ENCODE results near the gene TOM1L1.
"Not testable (repeated sequence)": the region's sequence is repeated elsewhere in the genome, so short reads cannot be mapped to it uniquely, and the experiment has no call there.

Gene TOM1L1, protein sequence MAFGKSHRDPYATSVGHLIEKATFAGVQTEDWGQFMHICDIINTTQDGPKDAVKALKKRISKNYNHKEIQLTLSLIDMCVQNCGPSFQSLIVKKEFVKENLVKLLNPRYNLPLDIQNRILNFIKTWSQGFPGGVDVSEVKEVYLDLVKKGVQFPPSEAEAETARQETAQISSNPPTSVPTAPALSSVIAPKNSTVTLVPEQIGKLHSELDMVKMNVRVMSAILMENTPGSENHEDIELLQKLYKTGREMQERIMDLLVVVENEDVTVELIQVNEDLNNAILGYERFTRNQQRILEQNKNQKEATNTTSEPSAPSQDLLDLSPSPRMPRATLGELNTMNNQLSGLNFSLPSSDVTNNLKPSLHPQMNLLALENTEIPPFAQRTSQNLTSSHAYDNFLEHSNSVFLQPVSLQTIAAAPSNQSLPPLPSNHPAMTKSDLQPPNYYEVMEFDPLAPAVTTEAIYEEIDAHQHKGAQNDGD

DNA sequence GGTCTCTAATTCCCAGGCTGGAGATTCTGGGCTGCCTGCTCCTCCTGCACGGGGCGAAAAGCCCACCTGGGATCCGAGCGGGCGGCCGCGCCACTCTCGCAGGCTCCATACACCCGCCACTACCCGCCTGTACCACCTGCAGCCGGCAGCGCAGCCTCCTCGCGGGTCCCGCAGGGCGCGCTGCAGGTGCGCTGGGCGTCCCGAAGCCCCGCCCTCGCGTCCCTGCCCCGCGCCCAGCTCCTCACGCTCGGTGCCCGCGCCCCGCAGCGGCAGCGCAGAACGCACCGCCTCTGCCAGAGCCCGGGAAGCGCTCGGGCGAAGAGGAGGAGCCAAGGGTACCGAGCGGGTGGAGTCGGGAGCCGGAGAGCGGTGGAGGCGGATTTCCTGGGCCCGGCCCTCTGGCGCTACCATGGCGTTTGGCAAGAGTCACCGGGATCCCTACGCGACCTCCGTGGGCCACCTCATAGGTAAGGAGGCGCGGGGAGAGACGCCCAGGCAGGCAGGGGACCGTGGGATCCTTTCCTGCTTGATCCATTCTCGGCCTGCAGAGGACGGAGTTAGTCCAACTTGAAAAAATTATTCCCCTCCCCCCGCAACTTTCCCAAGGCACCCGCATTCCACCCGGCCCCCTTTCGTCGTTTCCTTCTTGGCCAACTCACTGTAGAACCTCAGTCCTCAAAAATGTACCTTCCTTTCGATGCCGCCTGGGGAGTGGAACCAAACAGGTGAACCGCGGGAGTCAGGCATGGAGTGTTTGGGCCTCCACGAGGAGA, at the start of gene TOM1L1:
TOM1L1 (plus strand) TSS at position 396 of the 773 bp plus-strand sequence; CDS start at position 410, 14 bp downstream.
- DNase-seq = no peak

DNA sequence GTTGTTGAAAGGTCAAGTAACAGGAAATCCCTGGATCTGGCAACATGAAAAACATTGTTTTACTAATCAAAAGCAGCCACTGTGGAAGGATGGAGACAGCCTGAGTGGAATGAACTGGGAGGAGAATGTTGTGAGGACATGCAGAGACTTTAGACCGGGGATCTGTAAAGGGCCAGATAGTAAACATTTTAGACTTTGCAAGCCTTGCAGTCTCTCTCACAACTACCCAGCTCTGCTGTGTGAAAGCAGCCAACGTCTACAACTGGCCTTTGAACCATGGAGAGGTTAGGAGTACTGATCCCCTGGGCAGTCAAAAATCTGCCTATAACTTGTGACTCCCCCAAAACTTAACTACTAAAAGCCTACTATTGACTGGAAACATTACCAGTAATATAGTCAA, 41.5 kb upstream of the TOM1L1 start:
- DNase-seq = no peak

DNA sequence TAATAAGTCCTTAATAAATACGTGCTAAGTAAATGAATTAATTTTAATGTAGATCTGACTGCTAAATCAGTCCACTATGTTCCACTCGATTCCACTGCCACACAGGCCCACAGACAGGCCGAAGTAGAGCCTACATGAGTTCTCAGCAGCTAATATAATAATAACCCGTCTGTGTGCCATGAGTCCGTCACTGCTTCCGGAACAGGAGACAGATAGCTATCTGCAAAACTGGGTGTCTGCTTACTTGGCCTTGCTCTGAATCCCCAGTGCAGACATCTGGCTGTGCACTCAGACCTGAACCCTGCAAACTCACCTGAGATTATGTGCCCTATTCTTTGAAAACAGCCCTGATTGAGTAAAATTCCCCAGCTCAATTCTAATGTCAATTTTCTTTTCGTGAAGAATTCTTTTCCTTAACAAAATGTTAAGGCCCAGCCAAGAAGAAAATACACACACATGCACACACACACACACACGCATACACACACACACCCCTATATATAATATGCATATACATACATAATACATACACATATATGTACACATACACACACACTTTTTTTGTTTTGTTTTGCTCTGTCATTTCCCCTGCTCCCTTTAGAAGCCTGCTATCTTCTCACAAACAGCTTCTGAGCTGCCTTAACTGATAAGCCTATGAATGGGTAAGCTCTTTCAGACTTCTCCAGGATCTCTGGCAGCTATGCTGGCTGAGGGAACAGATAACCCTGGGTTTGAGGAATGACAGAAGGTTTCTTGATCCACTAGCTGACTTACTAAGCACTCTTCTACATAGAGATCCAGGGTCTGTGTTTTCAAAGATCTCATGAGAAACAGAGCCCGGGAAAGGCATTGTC, 39.8 kb upstream of the TOM1L1 start:
- DNase-seq = no peak

GRCh38 chr17:54861471-54861983, 39.1 kb upstream of the TOM1L1 start:
- no peak for DNase-seq

- no peak for DNase-seq
Measured at GRCh38 chr17:54863176-54863575, 37.5 kb upstream of the TOM1L1 start.

DNA sequence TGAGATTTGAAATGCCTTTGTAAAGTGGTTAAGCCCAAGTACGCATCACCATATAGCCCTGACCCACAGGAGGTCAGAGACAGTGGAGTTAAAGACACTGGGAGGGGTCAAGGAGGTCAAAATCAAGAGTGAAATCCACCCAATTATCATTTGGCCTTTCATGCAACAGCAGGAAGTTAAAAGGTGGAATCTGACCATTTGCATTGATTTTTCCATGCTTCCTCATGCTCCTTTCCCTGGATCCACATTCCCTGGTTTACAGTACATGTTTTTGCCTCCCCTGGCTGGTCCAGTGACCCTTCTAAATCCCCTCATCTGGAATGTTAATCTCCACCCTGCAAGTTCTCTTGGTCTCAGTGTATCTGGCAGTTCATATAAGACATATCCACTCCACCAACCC, 36.6 kb upstream of the TOM1L1 start:
- no peak for DNase-seq

- no peak for DNase-seq
Measured at GRCh38 chr17:54864636-54865356, 35.9 kb upstream of the TOM1L1 start.

GRCh38 chr17:54867634-54868033, 33.0 kb upstream of the TOM1L1 start:
- no peak for DNase-seq

DNA sequence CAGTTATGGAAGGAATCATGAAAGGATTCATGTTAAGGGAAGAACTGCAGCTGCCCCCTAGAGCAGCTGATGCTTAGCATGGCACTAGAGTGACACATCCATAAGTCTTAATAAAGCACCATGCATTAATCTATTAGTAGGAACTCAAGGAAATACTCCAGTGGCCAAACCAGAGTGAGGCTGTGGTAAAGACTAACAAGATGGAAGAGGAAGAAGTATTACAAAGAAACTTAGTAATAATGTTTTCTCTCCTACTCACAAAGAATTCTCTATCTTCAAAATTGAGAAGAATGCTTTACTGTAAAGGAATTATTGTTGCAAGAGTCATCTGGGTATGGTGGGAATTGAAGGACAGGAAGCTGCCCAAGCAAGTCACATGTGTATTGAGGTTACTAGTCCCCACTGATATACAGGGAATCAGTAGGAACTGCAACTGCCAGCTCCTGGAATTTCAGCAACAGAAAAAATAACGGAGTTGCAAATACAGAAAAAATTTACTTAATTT, 29.9 kb upstream of the TOM1L1 start:
- no peak for DNase-seq

- not testable (repeated sequence) for DNase-seq
Measured at GRCh38 chr17:54875906-54876305, 24.7 kb upstream of the TOM1L1 start.

DNA sequence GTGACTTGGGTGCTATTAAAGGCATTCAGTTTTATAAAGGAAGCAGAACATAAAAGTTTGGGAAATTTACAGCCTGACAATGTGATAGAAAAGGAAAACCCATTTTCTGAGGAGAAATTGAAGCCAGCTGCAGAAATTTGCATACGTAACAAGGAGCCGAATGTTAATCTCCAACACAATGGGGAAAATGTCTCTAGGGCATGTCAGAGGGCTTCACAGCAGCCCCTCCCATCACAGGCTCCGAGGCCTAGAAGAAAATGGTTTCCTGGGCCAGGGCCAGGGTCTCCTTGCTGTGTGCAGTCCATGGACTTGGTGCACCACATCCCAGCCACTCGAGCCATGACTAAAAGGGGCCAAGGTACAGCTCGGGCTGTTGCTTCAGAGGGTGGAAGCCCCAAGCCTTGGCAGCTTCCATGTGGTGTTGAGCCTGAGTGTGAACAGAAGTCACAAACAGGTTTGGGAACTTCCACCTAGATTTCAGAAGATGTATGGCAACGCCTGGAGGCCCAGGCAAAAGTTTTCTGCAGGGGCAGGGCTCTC, 23.9 kb upstream of the TOM1L1 start:
- DNase-seq = no peak

DNA sequence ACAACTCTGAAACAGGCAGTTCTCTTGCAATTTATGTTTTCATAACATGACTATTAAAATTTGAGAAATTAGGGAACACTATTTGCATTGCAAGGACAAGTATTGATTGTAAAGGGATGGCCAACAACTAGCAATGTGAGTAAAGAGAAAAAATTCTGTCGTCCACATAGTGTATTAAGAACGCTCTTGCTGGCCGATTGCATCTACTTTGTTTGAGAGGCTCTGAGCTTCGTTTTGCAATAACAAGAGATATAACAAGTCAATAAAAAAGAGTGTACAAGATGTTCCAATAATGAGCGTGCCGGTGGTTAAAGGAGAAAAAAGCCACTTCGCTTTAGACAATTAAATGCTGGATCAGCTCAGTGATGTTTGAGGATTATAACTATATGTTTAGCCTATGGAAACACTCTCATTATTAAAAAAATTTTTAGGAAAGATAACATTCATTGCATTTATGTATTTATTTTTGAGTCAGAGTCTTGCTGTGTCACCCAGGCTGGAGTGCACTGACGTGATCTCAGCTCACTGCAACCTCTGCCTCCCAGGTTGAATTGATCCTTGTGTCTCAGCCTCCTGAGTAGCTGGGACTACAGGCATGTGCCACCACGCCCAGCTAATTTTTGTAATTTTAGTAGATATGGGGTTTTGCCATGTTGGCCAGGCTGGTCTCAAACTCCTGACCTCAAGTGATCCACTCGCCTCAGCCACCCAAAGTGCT, 19.2 kb upstream of the TOM1L1 start:
- DNase-seq = no peak

- DNase-seq = no peak
Measured at GRCh38 chr17:54882371-54882770, 18.3 kb upstream of the TOM1L1 start.

DNA sequence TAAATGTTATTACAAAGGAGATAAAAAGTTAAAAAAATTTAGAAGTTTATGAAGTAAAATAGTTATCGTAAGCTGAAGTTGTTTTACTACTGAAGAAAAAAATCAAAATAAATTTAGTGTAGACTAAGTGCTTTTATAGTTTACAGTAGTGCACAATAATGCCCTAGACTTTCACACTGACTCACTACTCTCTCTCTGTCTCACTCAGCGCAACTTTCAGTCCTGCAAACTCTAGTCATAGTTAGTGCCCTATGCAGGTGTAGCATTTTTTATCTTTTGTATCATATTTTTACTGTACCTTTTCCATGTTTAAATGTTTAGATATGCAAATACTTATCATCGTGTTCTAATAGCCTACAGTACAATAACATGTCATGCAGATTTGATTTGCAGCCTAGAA, 17.7 kb upstream of the TOM1L1 start:
- no peak for DNase-seq

DNA sequence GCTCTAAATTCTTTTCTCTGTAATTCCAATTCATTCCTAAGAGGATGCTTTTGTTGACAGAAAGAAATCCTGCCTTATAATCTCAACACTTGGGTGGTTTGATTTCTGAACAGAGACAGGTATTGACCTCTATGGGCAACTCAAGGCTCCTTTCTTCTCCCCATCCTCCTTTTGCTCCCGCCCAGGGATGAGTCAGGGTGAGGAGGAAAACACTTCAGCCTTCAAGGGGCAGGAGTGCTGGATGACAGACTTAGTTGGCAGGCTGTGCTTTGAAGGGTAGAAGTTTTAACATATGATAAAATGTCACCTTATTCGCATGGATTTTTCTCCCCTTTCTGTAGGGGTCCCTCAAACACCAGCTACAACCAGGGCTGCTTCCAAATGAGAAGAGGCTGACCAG, 16.7 kb upstream of the TOM1L1 start:
- DNase-seq = no peak

DNA sequence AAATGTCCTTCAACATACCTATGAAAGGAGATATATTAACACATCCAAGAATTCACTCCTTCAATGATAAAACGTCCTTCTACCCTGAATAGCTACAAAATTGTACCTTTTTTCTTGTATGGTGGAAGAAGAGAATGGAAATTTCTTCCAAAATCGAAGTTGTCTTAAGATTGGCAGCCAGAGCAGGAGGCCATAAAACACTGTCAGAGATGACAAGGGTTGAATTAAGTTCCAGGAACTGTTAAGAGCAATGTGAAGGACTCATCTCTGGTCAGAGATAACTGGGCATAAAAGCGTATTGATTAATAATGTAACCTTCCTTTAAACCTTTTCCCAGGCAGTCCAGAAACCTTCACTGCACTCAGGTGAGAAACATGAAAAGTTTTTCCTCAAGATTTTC, 12.9 kb upstream of the TOM1L1 start:
- no peak for DNase-seq

GRCh38 chr17:54888254-54888653, 12.4 kb upstream of the TOM1L1 start:
- no peak for DNase-seq

DNA sequence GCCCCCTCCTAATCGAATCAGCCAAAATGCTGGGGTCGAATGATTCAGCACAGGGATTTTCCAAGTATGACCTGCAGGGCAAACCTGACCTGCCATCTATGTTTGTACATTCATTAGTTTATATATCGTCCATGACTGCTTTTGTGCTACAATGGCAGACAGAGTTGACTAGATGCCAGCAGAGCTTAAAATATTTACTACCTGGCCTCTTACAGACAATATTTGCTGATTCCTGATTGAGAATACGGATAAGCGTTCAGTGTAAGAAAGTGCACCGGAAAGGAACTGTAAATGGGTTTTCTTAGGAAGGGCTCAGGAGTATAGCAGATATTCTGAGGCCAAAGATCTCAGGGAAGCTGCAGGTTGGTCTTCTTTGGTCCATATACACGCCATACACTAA, 11.7 kb upstream of the TOM1L1 start:
- no peak for DNase-seq

DNA sequence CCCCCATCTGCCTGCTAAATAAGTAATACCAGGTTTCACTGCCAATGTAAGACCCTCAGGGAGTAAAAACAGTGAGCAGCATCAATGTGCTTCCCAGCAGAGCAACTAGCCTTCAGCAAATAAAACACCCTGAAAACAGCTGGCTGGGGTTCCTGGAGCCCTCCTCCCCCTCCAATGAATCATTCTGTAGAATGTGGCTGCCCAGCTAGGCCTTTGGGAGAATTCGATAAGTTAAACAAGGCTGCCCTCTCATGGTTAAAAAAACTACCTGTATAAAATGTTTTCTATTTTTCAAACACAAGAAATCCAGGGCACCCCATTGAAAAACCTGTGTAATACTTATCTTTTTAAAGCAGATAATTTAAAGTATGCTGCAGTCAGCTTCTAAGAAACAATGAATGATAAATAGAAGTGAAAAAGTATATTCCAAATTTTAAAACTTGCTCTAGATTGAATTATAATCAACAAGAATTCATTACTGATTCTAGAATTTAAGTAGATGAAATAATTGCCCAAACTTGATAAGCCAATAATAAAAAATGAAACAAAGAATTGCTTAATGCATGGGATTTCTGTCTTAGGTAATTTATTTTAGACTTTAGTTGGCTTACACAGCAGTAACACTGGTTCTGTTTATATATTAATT, 9.4 kb upstream of the TOM1L1 start:
- no peak for DNase-seq

DNA sequence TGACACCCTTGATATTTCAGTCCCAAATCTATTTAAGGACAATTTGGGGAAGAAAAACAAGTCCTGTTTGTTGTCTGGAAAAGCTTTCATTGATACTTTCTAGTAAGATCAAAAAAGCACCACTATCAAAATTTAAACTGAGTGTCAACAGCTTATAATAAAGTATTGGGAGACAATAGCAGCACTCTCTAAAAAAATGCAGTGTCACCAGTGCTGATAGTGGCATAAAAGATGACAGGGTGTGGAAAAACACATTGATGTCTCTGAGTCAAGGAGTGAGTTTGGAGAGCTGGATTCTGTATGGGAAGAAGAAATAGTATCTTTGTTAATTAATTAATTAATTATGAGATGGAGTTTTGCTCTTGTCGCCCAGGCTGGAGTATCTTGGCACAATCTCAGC, 8.3 kb upstream of the TOM1L1 start:
- DNase-seq = no peak

- DNase-seq = no peak
Measured at GRCh38 chr17:54898576-54898975, 2.1 kb upstream of the TOM1L1 start.
